Small intestine (tissue), 7 donors: Measurements from ENCODE around the gene PIEZO1. TPM values are rescaled to one million over a fixed set of nuclear protein-coding genes. Genes with fewer than 3 reads are reported as not detected.

Experiments used
- DNase-seq, 2 donors: peaks; one replicate each; pipeline versions ENCODE4 v3.0.0 to v3.0.0-alpha.2; 2013
- FAIRE-seq: peaks from 2 replicates; lab custom pipeline; 2012; peaks lifted over from hg19 to GRCh38; lab: Jason Lieb, UNC
- H3K27ac ChIP-seq, 3 donors: one replicate each; pipeline ENCODE4 v1.5.1; 2013; ENCODE audit warnings: low read length in 2 of 3, mild to moderate bottlenecking in 2 of 3, control low read depth in 1 of 3, inconsistent platforms in 1 of 3, low read depth in 1 of 3, moderate library complexity in 1 of 3
- H3K27me3 ChIP-seq, 3 donors: one replicate each; pipeline ENCODE4 v1.6.1; 2013; ENCODE audit warnings: low read length in 3 of 3, inconsistent platforms in 1 of 3; ENCODE audit not compliant: control insufficient read depth in 3 of 3, insufficient read depth in 3 of 3
- H3K36me3 ChIP-seq, 3 donors: one replicate each; pipeline ENCODE4 v1.6.1; 2013; ENCODE audit warnings: low read length in 3 of 3, inconsistent platforms in 1 of 3, low read depth in 1 of 3, mild to moderate bottlenecking in 1 of 3, moderate library complexity in 1 of 3; ENCODE audit not compliant: control insufficient read depth in 3 of 3, insufficient read depth in 2 of 3
- H3K4me1 ChIP-seq, 3 donors: one replicate each; pipeline ENCODE4 v1.6.1; 2013; ENCODE audit warnings: low read length in 2 of 3, inconsistent platforms in 1 of 3, low read depth in 1 of 3, mild to moderate bottlenecking in 1 of 3, moderate library complexity in 1 of 3; ENCODE audit not compliant: control insufficient read depth in 3 of 3, insufficient read depth in 2 of 3
- H3K4me3 ChIP-seq, 3 donors: one replicate each; pipeline ENCODE4 v1.5.1; 2013; ENCODE audit warnings: low read length in 3 of 3, control low read depth in 1 of 3, inconsistent platforms in 1 of 3, low read depth in 1 of 3, mild to moderate bottlenecking in 1 of 3, moderate library complexity in 1 of 3
- H3K9me3 ChIP-seq, 2 donors: one replicate each; pipeline ENCODE4 v1.6.1; 2013; ENCODE audit warnings: low read depth in 1 of 2, low read length in 1 of 2; ENCODE audit not compliant: control insufficient read depth in 2 of 2, insufficient read depth in 1 of 2
- WGBS, 3 donors: extraction: QIAGEN DNeasy Blood & Tissue Kit; methylation state at CpG; one replicate each; pipeline ENCODE4 v1.1.7; 2013; 5-methylcytosine and 5-hydroxymethylcytosine counted together
- polyA plus RNA-seq, 4 donors: library from polyadenylated mRNA; stranded (reverse) in 3 of 4; unstranded in 1 of 4; fragments of 200-250 nt in 3 of 4; fragments of 120-200 nt in 1 of 4; gene quantifications; one replicate each; pipeline versions ENCODE4 v1.2.1 to v1.2.3, GENCODE V29; 2013
- donor health status: healthy with polysubstance abuse.
- donor health status: control.
- donor health status: control.
- donor health status: Bipolar disorder and iron deficiency.
- donor health status: healthy.

PIEZO1 gene
- polyA plus RNA-seq, 4 donors: 22.8 to 95.0 (median 57.7) TPM

GRCh38 chr16:88813269-88814143 lies 28.5 kb upstream of the PIEZO1 start:
- Histone ChIP-seq H3K4me1 (peaks cover 0 to 24% (median 9%) of the 10 kb centered on the region in 3 donors), H3K27ac (no peak overlapping the region), H3K36me3 (peaks cover 0 to 40% (median 0%) of the 10 kb centered on the region in 3 donors), H3K4me3 (no peak overlapping the region), H3K9me3 (no peaks in the 10 kb centered on the region), H3K27me3 (no peaks in the 10 kb centered on the region)
- WGBS, 3 donors: 18 to 49% (median 43%) methylated on average over 23 to 26 of the region's 26 CpGs
- peak in 1 of 2 donors; percentile 36 for DNase-seq
- no peak for FAIRE-seq

GRCh38 chr16:88812513-88813268 lies 27.7 kb upstream of the PIEZO1 start:
- 15 to 39% (median 19%) methylated on average over 29 to 37 of the region's 37 CpGs for WGBS, 3 donors
- Histone ChIP-seq H3K27me3 (no peaks in the 10 kb centered on the region), H3K4me1 (peaks cover 0 to 24% (median 9%) of the 10 kb centered on the region in 3 donors), H3K9me3 (no peaks in the 10 kb centered on the region), H3K4me3 (peak overlapping the region; percentile 21 to 78 (median 72)), H3K27ac (peak overlapping the region; percentile 71 to 95 (median 93)), H3K36me3 (peaks cover 0 to 42% (median 0%) of the 10 kb centered on the region in 3 donors)
- DNase-seq: peak in 1 of 2 donors; percentile 43
- FAIRE-seq: no peak

DNA sequence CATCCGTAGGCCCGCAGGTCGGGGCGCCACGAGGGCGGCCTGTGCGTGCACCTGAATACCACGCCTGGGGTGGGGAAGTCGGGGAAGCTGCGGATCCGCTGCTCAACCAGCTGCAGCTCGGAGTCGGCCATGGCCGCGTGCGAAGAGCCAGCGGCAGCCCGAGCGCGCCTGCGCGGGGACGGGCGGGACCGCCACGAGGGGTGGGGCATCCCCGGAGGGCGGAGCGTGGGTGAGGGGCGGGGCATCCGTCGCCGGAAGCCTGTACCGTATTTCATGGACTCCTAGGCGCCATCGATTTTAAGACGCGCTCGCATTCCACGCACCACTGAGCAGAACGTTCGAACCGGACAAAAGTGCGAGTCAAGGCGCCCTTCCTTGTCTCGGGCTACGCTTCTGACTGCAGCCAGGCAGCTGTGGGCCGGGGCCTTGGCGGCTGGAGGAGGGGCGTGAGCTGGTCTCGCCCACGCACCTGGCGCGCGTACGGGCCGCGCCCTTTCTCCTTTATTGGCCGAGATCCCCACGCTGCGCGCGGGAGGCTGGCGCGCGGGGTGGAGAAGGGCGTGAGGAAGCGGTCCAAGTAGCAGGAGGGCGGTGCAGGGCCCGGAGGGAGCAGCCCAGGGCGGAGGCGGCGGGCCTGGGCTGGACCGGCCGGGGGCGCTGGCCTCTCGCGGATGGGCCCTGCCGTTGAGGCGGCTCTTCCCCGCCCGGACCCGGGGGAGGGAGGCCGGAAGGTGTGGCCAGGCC lies 26.9 kb upstream of the PIEZO1 start, which contains the start of gene APRT:
APRT (minus strand) TSS at position 160 of the 744 bp plus-strand sequence; CDS start at position 131, 29 bp downstream.
- 0% methylated on average over 67 to 84 of the region's 84 CpGs for WGBS, 3 donors
- Histone ChIP-seq H3K4me3 (peak within 1 kb of the TSS; percentile 58 to 78 (median 72)), H3K27ac (peak within 1 kb of the TSS; percentile 76 to 95 (median 93)), H3K36me3 (peaks cover 0 to 42% (median 0%) of the 10 kb centered on the region in 3 donors), H3K9me3 (no peaks in the 10 kb centered on the region), H3K4me1 (peaks cover 0 to 24% (median 9%) of the 10 kb centered on the region in 3 donors), H3K27me3 (no peaks in the 10 kb centered on the region)
- FAIRE-seq (no peak), DNase-seq (peak; percentile 92 to 97)

- H3K4me3 ChIP-seq: peak overlapping the region; percentile 58 to 78 (median 72)
- peak overlapping the region; percentile 76 to 95 (median 93) for H3K27ac ChIP-seq
- H3K36me3 ChIP-seq: peaks cover 0 to 46% (median 0%) of the 10 kb centered on the region in 3 donors
- FAIRE-seq (no peak), DNase-seq (peak; percentile 79 to 95)
- WGBS, 3 donors: 0 to 1% (median 1%) methylated on average over 46 to 65 of the region's 65 CpGs
- no peaks in the 10 kb centered on the region for H3K9me3 ChIP-seq
- peaks cover 0 to 24% (median 9%) of the 10 kb centered on the region in 3 donors for H3K4me1 ChIP-seq
- no peaks in the 10 kb centered on the region for H3K27me3 ChIP-seq
These were observed 26.1 kb upstream of the PIEZO1 start for GRCh38 chr16:88810912-88811768.

DNA sequence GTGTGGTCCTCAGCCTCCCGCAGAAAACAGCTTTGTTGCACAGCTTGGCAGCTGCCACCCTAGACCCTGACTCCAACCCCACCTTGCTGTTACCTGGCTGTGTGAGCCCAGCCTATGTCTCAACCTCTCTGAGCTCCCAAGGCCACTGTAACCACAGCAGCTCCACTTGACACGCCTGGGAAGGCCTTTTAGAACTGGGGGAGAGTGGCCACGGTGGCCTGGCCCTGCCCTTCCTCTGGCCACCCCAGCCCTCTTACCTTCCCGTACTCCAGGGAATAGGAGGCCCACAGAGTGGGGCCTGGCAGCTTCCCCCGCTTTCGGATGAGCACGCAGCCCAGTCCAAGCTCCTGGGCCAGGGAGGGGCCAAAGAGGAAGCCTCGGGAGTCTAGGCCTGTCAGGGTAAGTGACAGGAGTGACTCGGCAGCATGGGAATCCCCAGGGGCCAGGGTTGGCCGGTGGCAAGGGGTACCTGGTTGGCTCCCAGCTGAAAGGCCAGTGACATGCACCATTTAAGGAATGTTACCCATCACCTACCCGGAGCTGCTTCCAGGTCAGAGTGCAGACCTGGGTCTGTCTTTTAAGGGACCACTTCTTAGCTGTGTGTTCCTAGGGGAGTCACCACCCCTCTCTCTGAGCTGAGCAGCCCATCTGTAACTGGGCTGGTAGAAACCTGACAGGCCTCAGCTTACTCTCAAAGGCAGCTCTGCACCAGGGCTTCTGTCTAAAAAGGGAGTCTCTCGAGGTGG lies 25.3 kb upstream of the PIEZO1 start:
- peak overlapping the region in 2 of 3 donors; percentile 72 to 78 for H3K4me3 ChIP-seq
- 26 to 29% (median 27%) methylated on average over 12 of the region's 12 CpGs for WGBS, 3 donors
- FAIRE-seq (no peak), DNase-seq (no peak)
- H3K27me3 ChIP-seq: no peaks in the 10 kb centered on the region
- H3K36me3 ChIP-seq: peaks cover 0 to 55% (median 0%) of the 10 kb centered on the region in 3 donors
- H3K27ac ChIP-seq: peak overlapping the region; percentile 76 to 95 (median 93)
- H3K4me1 ChIP-seq: peaks cover 0 to 25% (median 9%) of the 10 kb centered on the region in 3 donors
- no peaks in the 10 kb centered on the region for H3K9me3 ChIP-seq

DNA sequence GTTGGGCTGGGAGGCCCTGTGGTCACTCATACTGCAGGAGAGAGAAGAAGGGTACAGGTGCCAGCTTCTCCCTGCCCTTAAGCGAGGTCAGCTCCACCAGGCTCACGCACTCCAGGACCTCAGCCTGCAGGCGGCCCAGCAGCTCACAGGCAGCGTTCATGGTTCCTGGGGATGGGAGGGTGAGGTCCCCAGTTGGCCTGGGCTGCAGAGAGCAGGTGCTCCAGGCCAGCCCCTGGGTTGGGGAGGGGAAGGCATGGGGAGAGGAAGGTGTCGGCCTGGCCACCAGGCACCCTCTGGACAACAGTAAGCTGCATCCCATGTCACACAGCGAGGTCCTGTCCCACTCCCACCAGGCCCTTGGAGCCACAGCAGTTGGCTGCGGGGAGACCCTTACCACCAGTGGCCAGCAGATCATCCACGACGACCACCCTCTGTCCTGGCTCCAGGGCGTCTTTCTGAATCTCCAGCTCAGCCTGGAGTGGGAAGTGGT lies 24.7 kb upstream of the PIEZO1 start:
- no peak overlapping the region for H3K4me3 ChIP-seq
- no peaks in the 10 kb centered on the region for H3K9me3 ChIP-seq
- H3K27me3 ChIP-seq: no peaks in the 10 kb centered on the region
- FAIRE-seq: no peak
- H3K4me1 ChIP-seq: peaks cover 0 to 31% (median 9%) of the 10 kb centered on the region in 3 donors
- no peak for DNase-seq
- H3K27ac ChIP-seq: no peak overlapping the region
- peaks cover 0 to 61% (median 0%) of the 10 kb centered on the region in 3 donors for H3K36me3 ChIP-seq
- WGBS, 3 donors: 75 to 81% (median 78%) methylated on average over 10 of the region's 10 CpGs
